ENCODE measurements around the gene TFAP2A.
A peak's percentile ranks its signal among the peaks of the same experiment; 100 is the strongest.

Gene TFAP2A

DNA sequence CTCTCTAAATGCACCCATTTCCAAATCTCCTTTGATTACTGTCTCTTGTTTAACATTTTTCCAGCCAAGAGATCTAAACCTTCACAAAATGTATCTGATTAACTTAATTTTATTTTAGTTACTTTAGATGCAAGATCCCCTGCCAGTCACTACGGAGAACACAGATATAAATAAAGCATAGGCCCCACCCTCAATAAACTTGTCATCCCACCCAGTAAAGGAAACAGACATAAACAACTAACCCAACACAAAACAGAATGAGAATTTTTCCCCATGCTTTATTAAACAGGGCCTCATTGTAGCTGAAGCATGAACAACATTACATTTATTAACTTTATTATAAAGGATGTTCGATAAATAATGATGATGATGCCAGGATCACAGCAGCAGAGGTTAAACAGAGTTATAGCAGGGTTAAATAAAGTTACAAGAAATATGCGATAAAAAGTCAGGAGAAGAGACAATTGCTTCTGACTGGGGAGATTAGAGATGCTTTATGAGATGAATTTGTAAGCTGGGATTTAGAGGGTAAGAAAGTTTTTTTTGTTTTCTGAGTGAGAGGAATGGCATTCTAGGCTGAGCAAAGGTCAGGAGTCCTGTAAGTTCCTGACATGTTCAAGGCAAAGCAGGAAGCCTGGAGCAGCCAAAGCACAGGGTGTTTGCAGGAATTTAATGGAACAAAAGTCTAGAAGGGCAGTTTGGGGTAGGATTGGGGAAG, 41.1 kb downstream of the TFAP2A start:
- POLR2A ChIA-PET (ENCODE audit: low non-redundant PET): no interaction called here

GRCh38 chr6:10369896-10370295, 45.0 kb downstream of the TFAP2A start:
- ChIA-PET POLR2A (ENCODE audit: low non-redundant PET) (no interaction called here), CTCF (interaction anchor here (0.6 kb wide), 2 partner anchors 14 to 422 kb away, joined by 3 read pairs; no protein-coding TSS in a partner anchor)
- H3K27ac ChIP-seq: no peak overlapping the region
- DNase-seq (ENCODE audit: low spot score): peak; percentile 57
- TF ChIP-seq CTCF (conservative IDR thresholded peaks at IDR 0.05; ENCODE audit: low read depth): no peak

More for the DNA sequence above, 41.1 kb downstream of the TFAP2A start:
- TF ChIP-seq CTCF (conservative IDR thresholded peaks at IDR 0.05; ENCODE audit: low read depth): no peak
- CTCF ChIA-PET: no interaction called here
- DNase-seq (ENCODE audit: low spot score): no peak
- no peak overlapping the region for H3K27ac ChIP-seq

- POLR2A ChIA-PET (ENCODE audit: low non-redundant PET): no interaction called here
- no peak overlapping the region for H3K27ac ChIP-seq
- DNase-seq (ENCODE audit: low spot score): no peak
- TF ChIP-seq CTCF (conservative IDR thresholded peaks at IDR 0.05; ENCODE audit: low read depth): no peak
- CTCF ChIA-PET: no interaction called here
Measured at GRCh38 chr6:10368861-10369260, 46.0 kb downstream of the TFAP2A start.

DNA sequence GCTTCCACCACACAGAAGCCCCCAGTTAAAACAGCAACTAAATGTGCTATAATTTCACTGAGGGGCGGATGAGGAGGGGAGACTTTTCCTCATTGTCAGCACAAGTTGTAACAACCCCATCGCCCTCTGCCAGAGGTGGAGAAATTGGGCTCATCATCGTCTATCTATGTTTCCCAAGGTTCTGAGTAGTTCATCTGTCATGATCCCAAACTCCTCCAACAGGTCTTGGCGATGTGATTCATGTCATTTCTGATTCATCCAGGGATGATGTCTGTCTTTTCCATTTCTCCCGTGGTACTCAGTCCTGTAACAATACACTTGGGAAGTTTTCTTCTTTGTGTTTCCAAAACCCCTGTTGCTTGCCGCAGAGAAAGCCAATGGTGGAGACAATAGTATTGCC, 51.0 kb downstream of the TFAP2A start:
- ChIA-PET CTCF (no interaction called here), POLR2A (ENCODE audit: low non-redundant PET) (no interaction called here)
- no peak for TF ChIP-seq CTCF (conservative IDR thresholded peaks at IDR 0.05; ENCODE audit: low read depth)
- DNase-seq (ENCODE audit: low spot score): peak; percentile 59
- no peak overlapping the region for H3K27ac ChIP-seq

- TF ChIP-seq CTCF (conservative IDR thresholded peaks at IDR 0.05; ENCODE audit: low read depth): no peak
- DNase-seq (ENCODE audit: low spot score): no peak
- no peak overlapping the region for H3K27ac ChIP-seq
- ChIA-PET POLR2A (ENCODE audit: low non-redundant PET) (no interaction called here), CTCF (no interaction called here)
Measured at GRCh38 chr6:10362300-10362699, 52.6 kb downstream of the TFAP2A start.

DNA sequence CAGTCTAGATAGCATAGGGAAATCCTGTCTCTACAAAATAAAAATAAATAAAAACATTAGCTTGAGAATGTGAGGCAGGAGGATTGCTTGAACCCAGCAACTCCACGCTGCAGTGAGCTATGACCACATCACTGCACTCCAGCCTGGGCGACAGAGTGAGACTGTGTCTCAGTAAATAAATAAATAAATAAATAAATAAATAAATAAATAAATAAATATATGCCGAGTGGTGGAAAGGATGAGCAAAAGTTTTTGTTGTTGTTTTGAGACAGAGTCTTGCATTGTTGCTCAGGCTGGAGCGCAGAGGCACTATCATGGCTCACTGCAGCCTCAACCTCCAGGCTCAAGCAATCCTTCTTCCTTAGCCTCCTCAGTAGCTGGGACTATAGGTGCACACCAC, 53.4 kb downstream of the TFAP2A start:
- TF ChIP-seq CTCF (conservative IDR thresholded peaks at IDR 0.05; ENCODE audit: low read depth): no peak
- no peak overlapping the region for H3K27ac ChIP-seq
- CTCF ChIA-PET: no interaction called here
- POLR2A ChIA-PET (ENCODE audit: low non-redundant PET): no interaction called here
- no peak for DNase-seq (ENCODE audit: low spot score)
